Neural crest cell (in vitro differentiated cells): Measurements from ENCODE around the gene CLSTN2. TPM values are rescaled to one million over a fixed set of nuclear protein-coding genes. Genes with fewer than 3 reads are reported as not detected.

Experiments used
- DNase-seq: peaks from one replicate; pipeline ENCODE4 v3.0.0; 2021; ENCODE audit warnings: low read depth, mixed read lengths, low spot score
- H3K27ac Mint-ChIP-seq: one replicate; pipeline ENCODE4 v1.8.0; 2021; ENCODE audit warnings: mild to moderate bottlenecking, mixed read lengths; ENCODE audit not compliant: unreplicated experiment
- H3K27me3 Mint-ChIP-seq: 2 replicates; pipeline ENCODE4 v1.8.0; 2021; ENCODE audit warnings: low read depth, mild to moderate bottlenecking, mixed read lengths
- H3K36me3 Mint-ChIP-seq: 2 replicates; pipeline ENCODE4 v1.8.0; 2021; ENCODE audit warnings: low read depth, mild to moderate bottlenecking, mixed read lengths
- H3K4me1 Mint-ChIP-seq: 2 replicates; pipeline ENCODE4 v1.8.0; 2021; ENCODE audit warnings: mixed read lengths
- H3K4me3 Mint-ChIP-seq: one replicate; pipeline ENCODE4 v1.8.0; 2021; ENCODE audit warnings: mild to moderate bottlenecking, mixed read lengths
- H3K9me3 Mint-ChIP-seq: 2 replicates; pipeline ENCODE4 v1.8.0; 2021; ENCODE audit warnings: mixed read lengths
- total RNA-seq: library from RNA; stranded (reverse); gene quantifications from 2 replicates; pipeline ENCODE4 v1.2.1, GENCODE V29; 2021
- TF ChIP-seq, protein P1 (sequence below): fragments of 200-600 bp; sonication (generic); conservative IDR thresholded peaks from 2 replicates; pipeline ENCODE4 v1.5.0; 2021; ENCODE audit warnings: antibody characterized with exemption, mild to moderate bottlenecking

The CLSTN2 gene
- total RNA-seq, 1 donor from 2014 or later, result 1.9 TPM

DNA sequence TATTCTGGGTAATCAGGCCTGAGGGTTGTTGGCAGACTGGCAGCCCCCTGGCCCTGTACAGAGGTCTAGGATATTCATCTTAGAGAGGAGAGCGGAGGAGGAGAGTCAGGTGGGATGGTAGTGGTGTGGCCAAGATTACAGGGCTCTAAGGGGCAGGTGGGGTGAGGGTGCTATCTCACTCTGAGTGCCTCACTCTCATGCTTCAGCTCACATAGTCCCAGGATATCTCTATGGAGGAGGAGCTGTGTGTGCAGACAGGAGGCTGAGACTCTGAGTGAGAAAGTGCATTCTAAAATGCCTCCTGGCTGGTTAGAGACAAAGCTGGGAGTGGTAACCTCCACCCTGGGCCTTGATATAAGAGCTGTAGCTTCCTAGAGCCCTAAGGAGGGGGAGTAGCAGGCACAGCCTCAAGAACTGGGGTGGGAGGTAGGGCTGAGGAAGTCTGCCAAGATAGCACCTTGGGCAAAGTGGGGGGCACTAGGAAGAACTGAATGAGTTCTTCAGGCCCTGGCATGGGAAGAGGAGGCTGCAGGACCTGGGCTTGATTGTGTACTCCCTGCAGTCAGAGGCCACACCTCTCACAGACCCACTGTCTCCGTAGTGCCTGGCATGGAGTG lies 39.9 kb downstream of the CLSTN2 start:
- no peak overlapping the region for H3K27ac Mint-ChIP-seq
- TF ChIP-seq, protein P1, sequence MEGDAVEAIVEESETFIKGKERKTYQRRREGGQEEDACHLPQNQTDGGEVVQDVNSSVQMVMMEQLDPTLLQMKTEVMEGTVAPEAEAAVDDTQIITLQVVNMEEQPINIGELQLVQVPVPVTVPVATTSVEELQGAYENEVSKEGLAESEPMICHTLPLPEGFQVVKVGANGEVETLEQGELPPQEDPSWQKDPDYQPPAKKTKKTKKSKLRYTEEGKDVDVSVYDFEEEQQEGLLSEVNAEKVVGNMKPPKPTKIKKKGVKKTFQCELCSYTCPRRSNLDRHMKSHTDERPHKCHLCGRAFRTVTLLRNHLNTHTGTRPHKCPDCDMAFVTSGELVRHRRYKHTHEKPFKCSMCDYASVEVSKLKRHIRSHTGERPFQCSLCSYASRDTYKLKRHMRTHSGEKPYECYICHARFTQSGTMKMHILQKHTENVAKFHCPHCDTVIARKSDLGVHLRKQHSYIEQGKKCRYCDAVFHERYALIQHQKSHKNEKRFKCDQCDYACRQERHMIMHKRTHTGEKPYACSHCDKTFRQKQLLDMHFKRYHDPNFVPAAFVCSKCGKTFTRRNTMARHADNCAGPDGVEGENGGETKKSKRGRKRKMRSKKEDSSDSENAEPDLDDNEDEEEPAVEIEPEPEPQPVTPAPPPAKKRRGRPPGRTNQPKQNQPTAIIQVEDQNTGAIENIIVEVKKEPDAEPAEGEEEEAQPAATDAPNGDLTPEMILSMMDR, result no peak
- no peaks in the 10 kb centered on the region for H3K36me3 Mint-ChIP-seq
- no peak overlapping the region for H3K4me3 Mint-ChIP-seq
- H3K27me3 Mint-ChIP-seq, result no peaks in the 10 kb centered on the region
- H3K4me1 Mint-ChIP-seq, result no peaks in the 10 kb centered on the region
- DNase-seq, result no peak
- no peaks in the 10 kb centered on the region for H3K9me3 Mint-ChIP-seq

DNA sequence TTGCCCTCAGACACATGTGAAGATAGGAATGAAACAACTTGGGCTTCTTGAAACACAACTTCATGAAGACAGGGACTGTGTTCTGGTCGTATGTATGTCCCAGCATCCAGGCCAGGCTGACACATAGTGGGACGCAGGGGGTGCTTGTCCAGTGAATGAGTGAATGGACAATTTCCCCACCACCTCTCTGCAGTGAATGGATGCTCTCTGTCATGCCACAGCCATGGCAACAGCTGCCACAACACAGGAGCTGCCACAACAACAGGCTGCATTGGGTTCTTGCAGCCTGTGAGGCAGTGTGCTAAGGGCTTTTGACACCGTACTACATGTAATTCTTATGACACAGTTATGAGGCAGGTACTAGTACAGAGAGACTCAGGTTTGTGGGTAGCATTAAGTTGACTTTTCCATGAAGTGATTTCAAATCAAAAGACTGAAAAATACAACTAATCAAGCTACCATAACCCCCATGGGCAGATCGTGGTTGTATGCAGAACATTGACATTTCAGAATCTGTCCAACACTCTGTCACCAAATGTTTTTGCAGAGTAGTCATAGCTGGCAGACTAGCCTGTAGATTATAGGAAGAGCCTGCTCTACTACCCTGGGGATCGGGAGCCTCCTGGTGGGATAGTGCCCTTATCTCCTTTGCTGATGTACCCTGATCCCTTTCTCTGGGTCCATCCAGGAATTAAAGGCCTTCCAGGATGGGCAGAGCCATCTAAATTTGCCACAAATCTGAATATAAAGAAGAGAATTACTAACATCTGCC lies 40.8 kb downstream of the CLSTN2 start:
- H3K27me3 Mint-ChIP-seq, result no peaks in the 10 kb centered on the region
- H3K36me3 Mint-ChIP-seq, result no peaks in the 10 kb centered on the region
- no peak overlapping the region for H3K4me3 Mint-ChIP-seq
- no peak overlapping the region for H3K27ac Mint-ChIP-seq
- TF ChIP-seq, protein P1, result no peak
- H3K4me1 Mint-ChIP-seq, result no peaks in the 10 kb centered on the region
- no peaks in the 10 kb centered on the region for H3K9me3 Mint-ChIP-seq
- no peak for DNase-seq

DNA sequence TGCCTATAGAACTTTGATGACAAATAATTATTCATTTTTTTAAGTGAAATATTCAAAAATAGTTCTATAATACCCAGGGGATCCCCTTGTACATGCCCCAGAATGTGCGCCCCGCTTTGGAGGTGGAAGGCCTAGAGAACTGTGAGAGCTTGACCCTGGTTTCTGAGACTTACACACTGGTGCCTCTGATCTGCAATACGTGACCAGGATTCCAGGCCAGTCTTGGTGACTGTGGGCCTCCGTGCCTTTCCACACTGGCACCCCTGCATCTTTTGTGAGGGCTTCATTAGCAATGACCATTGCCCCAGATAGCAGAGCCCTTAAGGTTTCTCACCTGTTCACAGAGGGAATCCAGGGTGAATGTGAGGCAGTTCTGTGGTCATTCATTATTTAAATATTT lies 44.0 kb downstream of the CLSTN2 start:
- TF ChIP-seq, protein P1, result no peak
- Mint-ChIP-seq H3K36me3 (no peaks in the 10 kb centered on the region), H3K4me1 (no peaks in the 10 kb centered on the region), H3K27ac (no peak overlapping the region), H3K27me3 (peaks cover 1% of the 10 kb centered on the region), H3K4me3 (no peak overlapping the region), H3K9me3 (no peaks in the 10 kb centered on the region)
- DNase-seq, result no peak

DNA sequence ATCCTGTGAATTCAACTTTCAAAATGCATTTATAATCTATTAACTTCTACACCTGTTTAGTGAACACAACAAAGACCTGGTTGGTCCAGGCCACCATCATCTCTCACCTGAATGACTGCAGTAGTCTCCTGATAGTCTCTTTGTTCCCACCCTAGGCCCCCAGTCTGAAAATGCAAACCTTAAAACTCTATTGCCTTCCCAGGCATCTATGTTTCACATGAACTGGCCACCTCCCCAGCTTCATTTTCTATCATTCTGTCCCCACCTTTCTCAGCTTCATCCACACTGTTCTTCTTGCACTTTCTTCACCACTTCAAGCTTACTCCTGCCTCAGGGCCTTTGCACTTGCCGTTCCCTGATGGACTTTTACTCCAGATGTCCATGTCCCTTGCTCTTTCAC lies 45.0 kb downstream of the CLSTN2 start:
- no peaks in the 10 kb centered on the region for H3K4me1 Mint-ChIP-seq
- no peaks in the 10 kb centered on the region for H3K36me3 Mint-ChIP-seq
- H3K27me3 Mint-ChIP-seq, result peaks cover 6% of the 10 kb centered on the region
- DNase-seq, result no peak
- H3K27ac Mint-ChIP-seq, result no peak overlapping the region
- no peaks in the 10 kb centered on the region for H3K9me3 Mint-ChIP-seq
- no peak overlapping the region for H3K4me3 Mint-ChIP-seq
- TF ChIP-seq, protein P1, result no peak

DNA sequence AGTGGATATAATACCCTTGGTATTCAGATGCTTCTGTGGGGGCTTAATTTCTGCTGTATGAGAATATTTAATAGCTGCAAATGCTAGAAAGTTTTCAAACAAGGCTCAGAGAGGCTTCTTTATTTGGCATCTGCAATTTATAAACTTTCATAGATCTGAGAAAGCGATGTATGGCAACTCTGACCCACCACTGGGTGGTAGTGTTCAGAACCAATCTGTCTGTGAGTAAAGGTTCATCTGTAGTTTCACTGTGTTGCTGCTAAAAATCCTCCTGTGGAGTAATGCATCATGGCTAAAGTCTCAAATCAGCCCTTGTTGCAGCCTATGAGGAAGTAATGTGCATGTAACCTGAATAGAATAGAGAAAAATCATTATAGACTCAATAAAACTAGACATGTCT lies 47.4 kb downstream of the CLSTN2 start:
- H3K27ac Mint-ChIP-seq, result no peak overlapping the region
- no peaks in the 10 kb centered on the region for H3K9me3 Mint-ChIP-seq
- TF ChIP-seq, protein P1, result peak; percentile 51
- H3K27me3 Mint-ChIP-seq, result peaks cover 6% of the 10 kb centered on the region
- no peak for DNase-seq
- H3K4me1 Mint-ChIP-seq, result no peaks in the 10 kb centered on the region
- H3K36me3 Mint-ChIP-seq, result no peaks in the 10 kb centered on the region
- no peak overlapping the region for H3K4me3 Mint-ChIP-seq
